Type B pancreatic cell (in vitro differentiated cells): Measurements from ENCODE around the gene RCBTB2. TPM values are rescaled to one million over a fixed set of nuclear protein-coding genes. Genes with fewer than 3 reads are reported as not detected.
"Not testable (repeated sequence)": the region's sequence is repeated elsewhere in the genome, so short reads cannot be mapped to it uniquely, and the experiment has no call there.

ENCODE experiments used
- DNase-seq: peaks from one replicate; pipeline ENCODE4 v3.0.0; 2021; ENCODE audit warnings: mixed read lengths; ENCODE audit not compliant: unreplicated experiment; ENCODE audit errors: extremely low spot score
- H3K27ac Mint-ChIP-seq: 2 replicates; pipeline ENCODE4 v1.8.0; 2021; ENCODE audit warnings: mild to moderate bottlenecking, mixed read lengths
- H3K27me3 Mint-ChIP-seq: 2 replicates; pipeline ENCODE4 v1.8.0; 2021; ENCODE audit warnings: mixed read lengths
- H3K36me3 Mint-ChIP-seq: 2 replicates; pipeline ENCODE4 v1.8.0; 2021; ENCODE audit warnings: mixed read lengths
- H3K4me1 Mint-ChIP-seq: one replicate; pipeline ENCODE4 v1.8.0; 2021; ENCODE audit warnings: mixed read lengths; ENCODE audit not compliant: unreplicated experiment
- H3K4me3 Mint-ChIP-seq: 2 replicates; pipeline ENCODE4 v1.8.0; 2021; ENCODE audit warnings: mild to moderate bottlenecking, mixed read lengths
- H3K9me3 Mint-ChIP-seq: 2 replicates; pipeline ENCODE4 v1.8.0; 2021; ENCODE audit warnings: mixed read lengths
- CTCF ChIP-seq: fragments of 200-600 bp; sonication (generic); conservative IDR thresholded peaks from 2 replicates; pipeline ENCODE4 v1.5.0; 2021; ENCODE audit warnings: antibody characterized with exemption, mild to moderate bottlenecking
- total RNA-seq: library from RNA; stranded (reverse); gene quantifications from 2 replicates; pipeline ENCODE4 v1.2.1, GENCODE V29; 2021; ENCODE audit warnings: low replicate concordance

RCBTB2 gene
- total RNA-seq, 1 donor from 2014 or later, result 21.5 TPM

GRCh38 chr13:48456546-48456945 is 76.3 kb downstream of the RCBTB2 start:
- no peak for TF ChIP-seq CTCF
- peaks cover 30% of the 10 kb centered on the region for H3K36me3 Mint-ChIP-seq
- H3K4me1 Mint-ChIP-seq, result peaks cover 8% of the 10 kb centered on the region
- no peak for DNase-seq
- no peaks in the 10 kb centered on the region for H3K27me3 Mint-ChIP-seq
- H3K4me3 Mint-ChIP-seq, result no peak overlapping the region
- no peak overlapping the region for H3K27ac Mint-ChIP-seq
- H3K9me3 Mint-ChIP-seq, result no peaks in the 10 kb centered on the region

GRCh38 chr13:48451196-48451595 is 81.7 kb downstream of the RCBTB2 start:
- H3K27me3 Mint-ChIP-seq, H3K4me1 Mint-ChIP-seq, H3K9me3 Mint-ChIP-seq, H3K4me3 Mint-ChIP-seq, DNase-seq, H3K27ac Mint-ChIP-seq: not testable (repeated sequence)
- peaks cover 18% of the 10 kb centered on the region for H3K36me3 Mint-ChIP-seq

GRCh38 chr13:48449656-48450055 is 83.2 kb downstream of the RCBTB2 start:
- H3K9me3 Mint-ChIP-seq, result no peaks in the 10 kb centered on the region
- H3K27me3 Mint-ChIP-seq, result no peaks in the 10 kb centered on the region
- TF ChIP-seq CTCF, result no peak
- DNase-seq, result no peak
- H3K4me1 Mint-ChIP-seq, result peaks cover 8% of the 10 kb centered on the region
- no peak overlapping the region for H3K27ac Mint-ChIP-seq
- H3K4me3 Mint-ChIP-seq, result no peak overlapping the region
- peaks cover 16% of the 10 kb centered on the region for H3K36me3 Mint-ChIP-seq

GRCh38 chr13:48448959-48449614 is 83.8 kb downstream of the RCBTB2 start:
- Mint-ChIP-seq H3K27ac (no peak overlapping the region), H3K9me3 (no peaks in the 10 kb centered on the region), H3K36me3 (peaks cover 16% of the 10 kb centered on the region), H3K27me3 (no peaks in the 10 kb centered on the region), H3K4me3 (no peak overlapping the region), H3K4me1 (peaks cover 8% of the 10 kb centered on the region)
- no peak for DNase-seq
- TF ChIP-seq CTCF, result no peak

- TF ChIP-seq CTCF, result no peak
- H3K27ac Mint-ChIP-seq, result no peak overlapping the region
- no peak overlapping the region for H3K4me3 Mint-ChIP-seq
- H3K9me3 Mint-ChIP-seq, result no peaks in the 10 kb centered on the region
- peaks cover 14% of the 10 kb centered on the region for H3K36me3 Mint-ChIP-seq
- H3K27me3 Mint-ChIP-seq, result no peaks in the 10 kb centered on the region
- no peak for DNase-seq
- H3K4me1 Mint-ChIP-seq, result peaks cover 4% of the 10 kb centered on the region
These were observed 84.5 kb downstream of the RCBTB2 start for GRCh38 chr13:48448285-48448958.

GRCh38 chr13:48446464-48446863 is 86.4 kb downstream of the RCBTB2 start:
- Mint-ChIP-seq H3K27ac (no peak overlapping the region), H3K4me1 (no peaks in the 10 kb centered on the region), H3K9me3 (no peaks in the 10 kb centered on the region), H3K4me3 (no peak overlapping the region), H3K36me3 (peaks cover 9% of the 10 kb centered on the region), H3K27me3 (no peaks in the 10 kb centered on the region)
- no peak for TF ChIP-seq CTCF
- DNase-seq, result no peak
